Measurements from ENCODE around the gene SFMBT2. TPM values are rescaled to one million over a fixed set of nuclear protein-coding genes. Genes with fewer than 3 reads are reported as not detected.

SFMBT2 gene
- total and polyA plus RNA-seq, 2 of the 4 experiments (the other 2 are of a cell fraction) = 0.70 to 1.3 TPM

DNA sequence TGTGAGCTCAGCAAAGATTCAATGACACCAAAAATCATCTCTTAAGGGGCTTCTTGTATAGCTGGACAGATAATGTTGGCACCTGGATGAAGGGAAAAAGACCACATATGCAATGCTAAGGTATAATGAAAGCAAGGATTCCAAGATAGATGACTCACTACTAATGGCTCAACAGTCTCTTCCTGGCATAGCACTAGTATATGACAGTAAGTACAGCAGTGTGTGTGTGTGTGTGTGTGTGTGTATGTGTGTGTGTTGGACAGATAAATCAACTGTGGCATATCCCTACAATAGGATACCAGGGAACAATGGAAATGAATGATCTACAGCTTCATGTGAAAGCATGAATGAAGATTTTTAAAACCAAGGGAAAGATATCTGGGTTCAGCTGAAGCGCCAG is 257.1 kb downstream of the SFMBT2 start:
- Histone ChIP-seq H2BK5ac (ENCODE audit: low read depth, low read length, poor library complexity, severe bottlenecking) (no peak overlapping the region), H3K4me2 (ENCODE audit: low read depth, low read length) (no peak overlapping the region), H3K4me3 (ENCODE audit: insufficient read depth, low read depth, low read length) (no peak overlapping the region), H3K56ac (ENCODE audit: extremely low read depth, insufficient read depth, low read length) (no peak overlapping the region), H3K23ac (ENCODE audit: low read depth, low read length) (no peak overlapping the region), H4K91ac (ENCODE audit: insufficient read depth, low read depth, low read length) (no peak overlapping the region), H3K36me3 (ENCODE audit: control insufficient read depth, insufficient read depth, low read length) (no peaks in the 10 kb centered on the region), H2AFZ (replicated peaks; ENCODE audit: low read length, poor library complexity) (no peak overlapping the region), H3K14ac (replicated peaks; ENCODE audit: low read depth, low read length) (no peak overlapping the region), H3K18ac (ENCODE audit: low read depth, low read length) (no peak overlapping the region), H2AK9ac (replicated peaks; ENCODE audit: low read depth, low read length, poor library complexity) (no peak overlapping the region), H2AK5ac (ENCODE audit: low read depth, low read length) (no peak overlapping the region), H3K9me3 (ENCODE audit: control insufficient read depth, insufficient read depth, low read length) (no peaks in the 10 kb centered on the region), H4K5ac (ENCODE audit: low read depth, low read length) (no peak overlapping the region), H2BK20ac (ENCODE audit: low read depth, low read length) (no peak overlapping the region), H3K27me3 (ENCODE audit: control insufficient read depth, insufficient read depth, low read length) (no peaks in the 10 kb centered on the region), H3K9me1 (ENCODE audit: insufficient read depth, low read length) (no peaks in the 10 kb centered on the region), H3K4ac (ENCODE audit: low read depth, low read length) (no peak overlapping the region), H4K20me1 (ENCODE audit: insufficient read depth, low read length) (no peaks in the 10 kb centered on the region), H3K9ac (ENCODE audit: low read depth, low read length) (no peak overlapping the region), H2BK15ac (ENCODE audit: low read depth, low read length) (no peak overlapping the region), H3K4me1 (ENCODE audit: control insufficient read depth, insufficient read depth, low read length) (no peaks in the 10 kb centered on the region), H2BK120ac (ENCODE audit: low read depth, low read length) (no peak overlapping the region), H4K8ac (ENCODE audit: low read depth in 2 of 2, low read length in 2 of 2) (no peak overlapping the region), H3K79me1 (ENCODE audit: low read depth in 1 of 2, low read length in 2 of 2) (no peaks in the 10 kb centered on the region), H3K27ac (ENCODE audit: insufficient read depth, low read length) (no peak overlapping the region)
- TF ChIP-seq, protein P1, sequence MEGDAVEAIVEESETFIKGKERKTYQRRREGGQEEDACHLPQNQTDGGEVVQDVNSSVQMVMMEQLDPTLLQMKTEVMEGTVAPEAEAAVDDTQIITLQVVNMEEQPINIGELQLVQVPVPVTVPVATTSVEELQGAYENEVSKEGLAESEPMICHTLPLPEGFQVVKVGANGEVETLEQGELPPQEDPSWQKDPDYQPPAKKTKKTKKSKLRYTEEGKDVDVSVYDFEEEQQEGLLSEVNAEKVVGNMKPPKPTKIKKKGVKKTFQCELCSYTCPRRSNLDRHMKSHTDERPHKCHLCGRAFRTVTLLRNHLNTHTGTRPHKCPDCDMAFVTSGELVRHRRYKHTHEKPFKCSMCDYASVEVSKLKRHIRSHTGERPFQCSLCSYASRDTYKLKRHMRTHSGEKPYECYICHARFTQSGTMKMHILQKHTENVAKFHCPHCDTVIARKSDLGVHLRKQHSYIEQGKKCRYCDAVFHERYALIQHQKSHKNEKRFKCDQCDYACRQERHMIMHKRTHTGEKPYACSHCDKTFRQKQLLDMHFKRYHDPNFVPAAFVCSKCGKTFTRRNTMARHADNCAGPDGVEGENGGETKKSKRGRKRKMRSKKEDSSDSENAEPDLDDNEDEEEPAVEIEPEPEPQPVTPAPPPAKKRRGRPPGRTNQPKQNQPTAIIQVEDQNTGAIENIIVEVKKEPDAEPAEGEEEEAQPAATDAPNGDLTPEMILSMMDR (conservative IDR thresholded peaks at IDR 0.05; ENCODE audit: low read depth, low read length) = no peak
- TF ChIP-seq POLR2A (IDR thresholded peaks at IDR 0.05; ENCODE audit: low read depth, low read length) (no peak), RAD21 (IDR thresholded peaks at IDR 0.05; ENCODE audit: low read length) (no peak), MAZ (IDR thresholded peaks at IDR 0.05; ENCODE audit: borderline replicate concordance, low read depth, low read length) (no peak), SMC3 (IDR thresholded peaks at IDR 0.05; ENCODE audit: low read depth, low read length) (no peak), CEBPB (IDR thresholded peaks at IDR 0.05; ENCODE audit: low read depth, low read length) (no peak)
- ChIA-PET POLR2A (ENCODE audit: unreplicated experiment) (no interaction called here), CTCF (interaction anchor here (1.2 kb wide), 1 partner anchor 30 kb away, joined by 3 read pairs; no protein-coding TSS in a partner anchor)
- no TSS peak for BruUV-seq (replicated peaks)
- intact Hi-C loops (cut with micrococcal nuclease) = no loop called here
- no CpG with 5 or more reads among the region's 1 CpG for WGBS, 2 experiments (ENCODE audit: extremely low coverage in 2 of 2, insufficient read length in 1 of 2)
- DNase-seq (peak; percentile 13), ATAC-seq (ENCODE audit: low read depth) (no peak)
- dilution Hi-C loops (cut with HindIII; ENCODE audit: low sequenced_read_pairs, unreplicated experiment) = no loop called here
- in situ Hi-C loops (cut with MboI; ENCODE audit: low sequenced_read_pairs) = no loop called here

Data from IMR-90 (cell line).